Measurements from ENCODE around the gene CNTNAP2. TPM values are rescaled to one million over a fixed set of nuclear protein-coding genes. Genes with fewer than 3 reads are reported as not detected.

Gene CNTNAP2
- total and polyA plus RNA-seq, 7 experiments from 2014 or later: 0.02 to 0.48 (median 0.24) TPM; not detected in 2

- POLR2A ChIA-PET: no interaction called here
- peaks cover 0 to 2% (median 0%) of the 10 kb centered on the region in 11 donors for H3K9me3 Mint-ChIP-seq
- no peaks in the 10 kb centered on the region for H3K36me3 Mint-ChIP-seq
- H3K27ac ChIP-seq (ENCODE audit: low read depth, low read length): no peak overlapping the region
- DNase-seq (no peak), ATAC-seq (no peak)
- H3K27ac Mint-ChIP-seq: no peak overlapping the region
- H3K36me3 ChIP-seq (ENCODE audit: control insufficient read depth in 2 of 3, insufficient read depth in 3 of 3, low read length in 3 of 3): no peaks in the 10 kb centered on the region
- H3K9me3 ChIP-seq (ENCODE audit: control insufficient read depth in 2 of 3, low read length in 3 of 3): no peaks in the 10 kb centered on the region
- H3K4me3 ChIP-seq (ENCODE audit: low read length): no peak overlapping the region
- H3K4me1 ChIP-seq (ENCODE audit: control insufficient read depth in 2 of 2, insufficient read depth in 2 of 2, low read length in 2 of 2): no peaks in the 10 kb centered on the region
- H3K27me3 ChIP-seq (ENCODE audit: control insufficient read depth in 2 of 2, insufficient read depth in 2 of 2, low read length in 2 of 2): no peaks in the 10 kb centered on the region
- H3K27me3 Mint-ChIP-seq: peaks cover 0 to 21% (median 15%) of the 10 kb centered on the region in 5 donors
- CTCF ChIA-PET: no interaction called here
- no peaks in the 10 kb centered on the region for H3K4me1 Mint-ChIP-seq
- intact Hi-C loops (cut with micrococcal nuclease): no loop called here
- H3K4me3 Mint-ChIP-seq: no peak overlapping the region
Observed at GRCh38 chr7:148182264-148182663, 2065.7 kb downstream of the CNTNAP2 start.

GRCh38 chr7:148185041-148185440, 2068.4 kb downstream of the CNTNAP2 start:
- H3K4me1 Mint-ChIP-seq: no peaks in the 10 kb centered on the region
- ChIA-PET POLR2A (no interaction called here), CTCF (no interaction called here)
- Histone ChIP-seq H3K27me3 (ENCODE audit: control insufficient read depth in 2 of 2, insufficient read depth in 2 of 2, low read length in 2 of 2) (no peaks in the 10 kb centered on the region), H3K27ac (ENCODE audit: low read depth, low read length) (no peak overlapping the region), H3K4me1 (ENCODE audit: control insufficient read depth in 2 of 2, insufficient read depth in 2 of 2, low read length in 2 of 2) (no peaks in the 10 kb centered on the region), H3K36me3 (ENCODE audit: control insufficient read depth in 2 of 3, insufficient read depth in 3 of 3, low read length in 3 of 3) (no peaks in the 10 kb centered on the region), H3K9me3 (ENCODE audit: control insufficient read depth in 2 of 3, low read length in 3 of 3) (no peaks in the 10 kb centered on the region), H3K4me3 (ENCODE audit: low read length) (no peak overlapping the region)
- intact Hi-C loops (cut with micrococcal nuclease): no loop called here
- no peaks in the 10 kb centered on the region for H3K9me3 Mint-ChIP-seq
- H3K36me3 Mint-ChIP-seq: no peaks in the 10 kb centered on the region
- DNase-seq (no peak), ATAC-seq (no peak)
- H3K27me3 Mint-ChIP-seq: peaks cover 0 to 22% (median 10%) of the 10 kb centered on the region in 5 donors
- no peak overlapping the region for H3K27ac Mint-ChIP-seq
- H3K4me3 Mint-ChIP-seq: no peak overlapping the region

GRCh38 chr7:148187471-148187870, 2070.9 kb downstream of the CNTNAP2 start:
- H3K27ac Mint-ChIP-seq: no peak overlapping the region
- ATAC-seq: no peak
- CTCF ChIA-PET: no interaction called here

GRCh38 chr7:148191391-148192065, 2074.9 kb downstream of the CNTNAP2 start:
- POLR2A ChIA-PET: no interaction called here
- H3K27ac ChIP-seq (ENCODE audit: low read depth, low read length): no peak overlapping the region
- DNase-seq: no peak
- H3K9me3 ChIP-seq (ENCODE audit: control insufficient read depth in 2 of 3, low read length in 3 of 3): no peaks in the 10 kb centered on the region
- no peaks in the 10 kb centered on the region for H3K36me3 Mint-ChIP-seq
- H3K4me1 ChIP-seq (ENCODE audit: control insufficient read depth in 2 of 2, insufficient read depth in 2 of 2, low read length in 2 of 2): no peaks in the 10 kb centered on the region
- ATAC-seq: no peak
- no peaks in the 10 kb centered on the region for H3K27me3 ChIP-seq (ENCODE audit: control insufficient read depth in 2 of 2, insufficient read depth in 2 of 2, low read length in 2 of 2)
- H3K27me3 Mint-ChIP-seq: peaks cover 0 to 15% (median 2%) of the 10 kb centered on the region in 5 donors
- intact Hi-C loops (cut with micrococcal nuclease): no loop called here
- H3K9me3 Mint-ChIP-seq: no peaks in the 10 kb centered on the region
- no peak overlapping the region for H3K4me3 ChIP-seq (ENCODE audit: low read length)
- no peak overlapping the region for H3K4me3 Mint-ChIP-seq
- CTCF ChIA-PET: no interaction called here
- H3K36me3 ChIP-seq (ENCODE audit: control insufficient read depth in 2 of 3, insufficient read depth in 3 of 3, low read length in 3 of 3): no peaks in the 10 kb centered on the region
- no peak overlapping the region for H3K27ac Mint-ChIP-seq
- no peaks in the 10 kb centered on the region for H3K4me1 Mint-ChIP-seq

More at GRCh38 chr7:148187471-148187870, 2070.9 kb downstream of the CNTNAP2 start:
- Histone ChIP-seq H3K4me1 (ENCODE audit: control insufficient read depth in 2 of 2, insufficient read depth in 2 of 2, low read length in 2 of 2) (no peaks in the 10 kb centered on the region), H3K36me3 (ENCODE audit: control insufficient read depth in 2 of 3, insufficient read depth in 3 of 3, low read length in 3 of 3) (no peaks in the 10 kb centered on the region), H3K9me3 (ENCODE audit: control insufficient read depth in 2 of 3, low read length in 3 of 3) (no peaks in the 10 kb centered on the region), H3K27ac (ENCODE audit: low read depth, low read length) (no peak overlapping the region), H3K4me3 (ENCODE audit: low read length) (no peak overlapping the region), H3K27me3 (ENCODE audit: control insufficient read depth in 2 of 2, insufficient read depth in 2 of 2, low read length in 2 of 2) (no peaks in the 10 kb centered on the region)
- DNase-seq: no peak
- Mint-ChIP-seq H3K4me3 (no peak overlapping the region), H3K36me3 (no peaks in the 10 kb centered on the region), H3K4me1 (no peaks in the 10 kb centered on the region), H3K9me3 (no peaks in the 10 kb centered on the region), H3K27me3 (peaks cover 0 to 19% (median 5%) of the 10 kb centered on the region in 5 donors)
- POLR2A ChIA-PET: no interaction called here
- intact Hi-C loops (cut with micrococcal nuclease): no loop called here

- no peak for ATAC-seq
- Mint-ChIP-seq H3K9me3 (no peaks in the 10 kb centered on the region), H3K27ac (no peak overlapping the region), H3K4me1 (no peaks in the 10 kb centered on the region), H3K36me3 (no peaks in the 10 kb centered on the region), H3K27me3 (peaks cover 0 to 13% (median 2%) of the 10 kb centered on the region in 5 donors), H3K4me3 (no peak overlapping the region)
- Histone ChIP-seq H3K9me3 (ENCODE audit: control insufficient read depth in 2 of 3, low read length in 3 of 3) (no peaks in the 10 kb centered on the region), H3K36me3 (ENCODE audit: control insufficient read depth in 2 of 3, insufficient read depth in 3 of 3, low read length in 3 of 3) (no peaks in the 10 kb centered on the region), H3K27ac (ENCODE audit: low read depth, low read length) (no peak overlapping the region), H3K27me3 (ENCODE audit: control insufficient read depth in 2 of 2, insufficient read depth in 2 of 2, low read length in 2 of 2) (no peaks in the 10 kb centered on the region), H3K4me1 (ENCODE audit: control insufficient read depth in 2 of 2, insufficient read depth in 2 of 2, low read length in 2 of 2) (no peaks in the 10 kb centered on the region), H3K4me3 (ENCODE audit: low read length) (no peak overlapping the region)
- ChIA-PET POLR2A (no interaction called here), CTCF (no interaction called here)
- DNase-seq: no peak
- intact Hi-C loops (cut with micrococcal nuclease): no loop called here
Observed at GRCh38 chr7:148192491-148192890, 2075.9 kb downstream of the CNTNAP2 start.

GRCh38 chr7:148201992-148202391, 2085.4 kb downstream of the CNTNAP2 start:
- CTCF ChIA-PET: no interaction called here
- no peak overlapping the region for H3K27ac ChIP-seq (ENCODE audit: low read depth, low read length)
- no peaks in the 10 kb centered on the region for H3K4me1 ChIP-seq (ENCODE audit: control insufficient read depth in 2 of 2, insufficient read depth in 2 of 2, low read length in 2 of 2)
- POLR2A ChIA-PET: no interaction called here
- Mint-ChIP-seq H3K27ac (no peak overlapping the region), H3K9me3 (peaks cover 0 to 5% (median 0%) of the 10 kb centered on the region in 11 donors), H3K36me3 (no peaks in the 10 kb centered on the region), H3K4me1 (no peaks in the 10 kb centered on the region), H3K4me3 (no peak overlapping the region), H3K27me3 (peaks cover 0 to 14% (median 10%) of the 10 kb centered on the region in 5 donors)
- H3K4me3 ChIP-seq (ENCODE audit: low read length): no peak overlapping the region
- no peak for ATAC-seq
- intact Hi-C loops (cut with micrococcal nuclease): no loop called here
- H3K36me3 ChIP-seq (ENCODE audit: control insufficient read depth in 2 of 3, insufficient read depth in 3 of 3, low read length in 3 of 3): no peaks in the 10 kb centered on the region
- H3K9me3 ChIP-seq (ENCODE audit: control insufficient read depth in 2 of 3, low read length in 3 of 3): no peaks in the 10 kb centered on the region
- H3K27me3 ChIP-seq (ENCODE audit: control insufficient read depth in 2 of 2, insufficient read depth in 2 of 2, low read length in 2 of 2): no peaks in the 10 kb centered on the region
- DNase-seq: no peak

- H3K36me3 ChIP-seq (ENCODE audit: control insufficient read depth in 2 of 3, insufficient read depth in 3 of 3, low read length in 3 of 3): no peaks in the 10 kb centered on the region
- H3K4me1 ChIP-seq (ENCODE audit: control insufficient read depth in 2 of 2, insufficient read depth in 2 of 2, low read length in 2 of 2): no peaks in the 10 kb centered on the region
- ATAC-seq (no peak), DNase-seq (no peak)
- Mint-ChIP-seq H3K4me1 (peaks cover 0 to 3% (median 0%) of the 10 kb centered on the region in 7 donors), H3K4me3 (no peak overlapping the region), H3K36me3 (no peaks in the 10 kb centered on the region), H3K27me3 (peaks cover 0 to 33% (median 21%) of the 10 kb centered on the region in 5 donors), H3K9me3 (peaks cover 0 to 4% (median 0%) of the 10 kb centered on the region in 11 donors), H3K27ac (no peak overlapping the region)
- ChIA-PET POLR2A (no interaction called here), CTCF (no interaction called here)
- H3K4me3 ChIP-seq (ENCODE audit: low read length): no peak overlapping the region
- H3K27me3 ChIP-seq (ENCODE audit: control insufficient read depth in 2 of 2, insufficient read depth in 2 of 2, low read length in 2 of 2): no peaks in the 10 kb centered on the region
- no peak overlapping the region for H3K27ac ChIP-seq (ENCODE audit: low read depth, low read length)
- no peaks in the 10 kb centered on the region for H3K9me3 ChIP-seq (ENCODE audit: control insufficient read depth in 2 of 3, low read length in 3 of 3)
- intact Hi-C loops (cut with micrococcal nuclease): no loop called here
Observed at GRCh38 chr7:148204639-148205304, 2088.2 kb downstream of the CNTNAP2 start.
